Stimulated activated CD4-positive, alpha-beta T cell treated with anti-CD3 and anti-CD28 coated beads, Interleukin-1b, Interleukin-23, amount 100 ng/mL, for 4 hours (primary cell): ENCODE measurements around the gene TOGARAM2.
A peak's percentile ranks its signal among the peaks of the same experiment; 100 is the strongest.

Experiments
- DNase-seq, 2 donors: peaks; one replicate each; pipeline ENCODE4 v3.0.0-alpha.2; 2020; ENCODE audit warnings: low read depth in 2 of 2

TOGARAM2 gene

GRCh38 chr2:28981016-28981441 lies at the start of gene TOGARAM2:
Gene TOGARAM2 (plus strand): TSS chr2:28981298. CDS start chr2:28994835, 13,537 bp downstream.
- no peak for DNase-seq

DNA sequence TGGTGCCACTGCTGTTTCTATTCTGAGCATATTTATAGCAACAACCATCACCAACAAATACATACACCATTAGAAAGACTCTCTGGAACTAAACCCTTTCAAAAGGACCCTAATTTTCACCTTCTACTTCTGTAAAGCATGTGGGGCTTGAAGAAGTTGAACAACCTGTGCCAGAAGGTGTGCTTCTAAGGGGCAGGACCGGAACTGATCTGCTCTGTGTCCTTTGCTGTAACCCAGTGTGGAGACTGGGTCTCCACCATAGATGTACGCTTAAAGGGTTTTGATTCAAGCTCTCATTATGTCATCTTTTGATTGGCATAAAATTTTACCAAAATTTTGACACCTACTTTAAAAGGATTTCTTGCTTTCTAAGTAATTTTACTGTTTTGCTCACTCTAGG lies 46.3 kb upstream of the TOGARAM2 start:
- DNase-seq, result no peak

DNA sequence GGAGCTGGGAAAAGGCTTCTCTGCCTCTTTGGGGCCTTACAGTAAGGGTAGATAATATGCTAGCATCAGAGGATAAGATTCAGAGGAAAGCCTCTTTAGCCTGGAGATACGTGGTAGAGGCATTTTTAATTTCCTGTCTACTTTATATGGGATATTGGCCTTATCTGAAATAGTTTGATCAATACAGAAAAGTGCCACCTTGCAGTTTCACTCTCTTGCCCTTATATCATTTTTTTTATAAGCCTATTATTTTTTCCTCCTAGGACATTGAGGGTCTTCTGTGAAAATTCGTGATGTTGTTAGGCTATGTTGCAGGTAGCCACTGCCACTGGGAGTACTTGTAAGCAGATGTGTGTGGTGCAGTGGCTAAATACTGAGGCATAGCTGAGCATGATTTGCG lies 40.1 kb upstream of the TOGARAM2 start:
- no peak for DNase-seq

DNA sequence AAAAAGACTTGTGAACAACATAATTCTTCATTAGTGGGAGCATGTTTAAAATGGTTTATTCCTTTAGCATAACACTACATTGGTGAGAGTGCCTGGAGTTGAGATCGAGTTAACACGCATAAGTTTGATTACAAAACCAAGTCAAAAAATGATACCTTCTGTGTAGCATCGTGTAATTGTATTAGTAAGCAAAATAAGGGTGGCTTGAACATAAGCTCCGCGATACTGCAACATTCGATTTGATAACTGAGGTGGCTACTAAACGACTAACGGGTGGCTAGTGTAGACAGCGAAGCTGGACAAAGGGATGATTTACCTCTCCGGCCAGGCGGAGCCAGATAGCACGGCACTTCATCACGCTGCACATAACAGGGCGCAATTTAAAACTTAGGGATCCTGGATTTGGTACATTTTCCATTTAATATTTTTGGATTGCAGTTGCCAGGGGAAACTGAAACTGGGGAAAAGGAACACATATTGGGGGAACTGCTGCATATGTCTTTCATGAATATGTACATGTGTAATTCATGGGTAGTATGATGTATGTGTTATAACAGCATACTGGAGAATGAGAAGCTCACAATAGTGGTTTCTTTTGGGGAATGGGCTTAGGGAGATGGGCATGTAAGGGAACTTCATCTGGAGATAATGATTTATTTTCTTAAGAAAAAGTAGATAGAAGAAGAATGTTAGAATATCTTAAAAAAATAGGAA lies 36.4 kb upstream of the TOGARAM2 start:
- DNase-seq, result no peak

DNA sequence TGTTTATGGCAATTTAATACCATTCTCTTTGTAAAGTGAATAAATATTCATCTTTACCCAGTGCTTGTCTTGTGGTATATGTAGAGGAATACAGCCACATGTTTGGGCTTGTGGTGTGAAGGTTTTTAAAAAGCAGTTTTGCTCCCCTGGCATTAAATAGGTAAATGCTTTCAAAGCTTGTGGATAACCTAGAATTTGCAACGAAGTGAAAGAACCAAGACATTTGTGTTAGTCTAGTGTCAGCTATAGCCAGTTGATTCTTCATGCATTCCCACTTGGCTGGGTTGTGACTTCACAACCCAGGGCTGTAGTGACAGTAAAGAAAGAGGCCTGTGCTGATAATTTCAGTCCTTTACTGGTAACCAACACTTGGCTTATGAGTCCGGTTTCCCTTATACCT lies 32.9 kb upstream of the TOGARAM2 start:
- DNase-seq, result no peak

GRCh38 chr2:28949190-28949589 lies 31.9 kb upstream of the TOGARAM2 start:
- DNase-seq, result no peak

- no peak for DNase-seq
Observed at GRCh38 chr2:28949617-28950305, 31.3 kb upstream of the TOGARAM2 start.

- DNase-seq, result no peak
Observed at GRCh38 chr2:28950941-28951630, 30.0 kb upstream of the TOGARAM2 start.

DNA sequence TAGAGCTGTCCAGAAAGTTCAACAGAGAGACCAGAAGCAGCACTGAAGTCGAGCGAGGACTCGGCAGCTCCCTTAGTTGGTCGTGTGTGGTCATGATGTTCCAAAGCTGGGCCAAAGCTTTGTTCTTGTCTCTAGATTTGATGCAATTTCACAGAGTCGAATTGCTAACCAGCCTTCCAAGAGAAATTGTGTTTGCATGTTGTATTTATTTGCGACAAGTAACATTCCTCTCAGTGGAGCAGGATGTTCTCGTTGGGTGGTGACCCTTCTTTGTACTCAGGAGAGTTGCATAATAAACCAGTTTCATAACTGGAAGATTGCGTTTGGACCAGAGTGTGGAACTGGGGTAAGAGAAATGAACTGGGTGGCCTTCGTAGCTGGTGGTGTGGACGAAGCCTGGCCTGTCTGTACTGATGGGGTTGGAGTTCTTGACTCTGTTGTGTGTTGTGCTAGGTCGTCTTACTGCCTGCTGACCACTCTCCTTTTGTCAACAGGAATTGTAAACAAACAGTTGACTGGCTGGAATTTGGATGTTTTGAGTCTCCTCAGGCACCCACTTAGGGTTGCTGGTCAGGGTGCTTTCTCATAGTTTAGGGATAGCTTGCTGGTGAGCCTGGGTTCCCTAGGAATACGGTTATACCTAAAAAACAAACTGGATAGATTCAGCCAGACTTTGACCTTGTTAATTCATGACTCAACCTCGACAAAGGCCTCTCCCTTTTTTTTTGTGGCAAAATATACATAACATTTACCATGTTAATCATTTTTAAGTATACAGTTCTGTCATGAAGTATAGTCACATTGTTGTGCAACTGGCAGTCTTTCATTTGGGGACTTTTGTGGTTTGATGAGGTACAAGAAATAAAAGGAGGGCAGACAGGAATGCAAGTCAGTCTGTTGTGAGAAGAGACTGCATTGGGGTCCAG lies 28.9 kb upstream of the TOGARAM2 start:
- DNase-seq, result no peak

DNA sequence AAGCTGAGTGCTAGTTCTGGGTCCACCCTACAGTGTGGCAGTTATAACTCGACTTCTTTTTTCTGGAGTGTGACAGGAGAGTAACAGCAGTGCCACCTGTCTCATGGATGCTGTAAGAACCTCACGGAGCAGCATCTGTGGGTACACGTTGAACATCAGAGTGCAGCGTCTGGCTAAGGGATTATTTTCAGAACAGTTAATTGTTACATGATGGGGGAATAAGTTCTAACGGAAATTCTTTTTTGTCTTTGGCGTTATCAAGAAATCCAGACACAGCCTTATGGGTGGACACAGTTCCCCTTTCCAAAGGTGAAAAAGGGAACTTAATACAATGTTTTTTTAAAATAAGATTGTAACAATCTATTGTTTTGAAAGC lies 28.3 kb upstream of the TOGARAM2 start:
- no peak for DNase-seq

- no peak for DNase-seq
Observed at GRCh38 chr2:28955467-28955866, 25.6 kb upstream of the TOGARAM2 start.

DNA sequence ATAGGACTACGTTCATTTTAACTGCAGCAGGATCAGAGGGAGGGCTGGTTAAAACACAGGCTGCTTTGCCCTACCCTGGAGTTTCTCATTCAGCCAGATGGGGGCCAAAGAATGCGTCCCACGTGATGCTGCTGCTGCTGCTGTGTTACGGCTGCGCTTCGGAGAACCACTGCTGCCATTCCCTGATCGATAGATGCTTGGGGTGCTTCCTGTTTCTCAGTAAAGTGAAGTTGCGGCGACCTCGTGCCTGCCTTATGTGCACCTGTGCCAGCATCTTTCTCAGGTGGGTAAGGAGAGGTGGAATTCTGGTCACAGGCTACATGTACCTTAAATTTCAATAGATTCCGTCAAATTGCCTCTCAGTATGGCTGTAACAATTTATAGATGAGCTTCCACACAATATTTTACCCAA lies 24.7 kb upstream of the TOGARAM2 start:
- peak in 1 of 2 donors; percentile 29 for DNase-seq

GRCh38 chr2:28956890-28957289 lies 24.2 kb upstream of the TOGARAM2 start:
- no peak for DNase-seq

DNA sequence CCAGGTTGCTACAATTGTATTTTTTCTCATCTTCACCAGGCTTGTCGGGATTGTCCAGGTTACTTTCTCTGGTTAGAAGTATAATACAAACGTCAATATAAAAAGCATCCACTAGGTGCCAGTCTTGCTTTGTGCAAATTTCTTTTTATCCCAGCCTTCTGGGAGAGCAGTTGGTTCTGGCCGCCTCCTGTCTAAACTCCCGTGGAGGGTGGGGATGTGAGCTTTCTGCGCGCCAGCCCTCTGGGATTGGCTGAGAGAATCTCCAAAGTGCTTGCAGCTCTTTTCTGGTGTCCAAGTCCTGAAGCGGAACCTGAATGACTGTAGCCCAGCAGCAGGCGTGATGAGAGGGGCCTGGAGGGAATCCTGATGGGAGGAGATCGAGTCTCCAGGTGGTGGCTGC lies 22.4 kb upstream of the TOGARAM2 start:
- peak in 1 of 2 donors; percentile 36 for DNase-seq

- no peak for DNase-seq
Observed at GRCh38 chr2:28960401-28960800, 20.7 kb upstream of the TOGARAM2 start.

DNA sequence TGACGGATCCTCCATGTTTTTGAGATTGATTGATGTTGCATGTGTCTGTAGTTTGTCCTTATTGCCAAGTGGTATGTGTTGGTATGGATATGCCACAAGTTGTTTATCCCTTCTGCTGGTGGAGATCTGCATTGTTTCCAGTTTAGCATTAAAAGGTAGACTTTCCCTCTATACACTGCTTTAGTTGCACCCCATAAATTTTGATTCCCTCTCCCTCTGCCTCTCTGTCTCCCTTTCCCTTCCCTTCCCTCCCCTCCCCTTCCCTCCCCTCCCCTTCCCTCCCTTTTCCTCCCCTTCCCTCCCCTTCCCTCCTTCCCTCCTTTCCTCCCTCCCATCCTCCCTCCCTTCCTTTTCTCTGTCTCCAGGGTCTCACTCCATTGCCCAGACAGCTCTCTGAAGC lies 18.6 kb upstream of the TOGARAM2 start:
- no peak for DNase-seq

DNA sequence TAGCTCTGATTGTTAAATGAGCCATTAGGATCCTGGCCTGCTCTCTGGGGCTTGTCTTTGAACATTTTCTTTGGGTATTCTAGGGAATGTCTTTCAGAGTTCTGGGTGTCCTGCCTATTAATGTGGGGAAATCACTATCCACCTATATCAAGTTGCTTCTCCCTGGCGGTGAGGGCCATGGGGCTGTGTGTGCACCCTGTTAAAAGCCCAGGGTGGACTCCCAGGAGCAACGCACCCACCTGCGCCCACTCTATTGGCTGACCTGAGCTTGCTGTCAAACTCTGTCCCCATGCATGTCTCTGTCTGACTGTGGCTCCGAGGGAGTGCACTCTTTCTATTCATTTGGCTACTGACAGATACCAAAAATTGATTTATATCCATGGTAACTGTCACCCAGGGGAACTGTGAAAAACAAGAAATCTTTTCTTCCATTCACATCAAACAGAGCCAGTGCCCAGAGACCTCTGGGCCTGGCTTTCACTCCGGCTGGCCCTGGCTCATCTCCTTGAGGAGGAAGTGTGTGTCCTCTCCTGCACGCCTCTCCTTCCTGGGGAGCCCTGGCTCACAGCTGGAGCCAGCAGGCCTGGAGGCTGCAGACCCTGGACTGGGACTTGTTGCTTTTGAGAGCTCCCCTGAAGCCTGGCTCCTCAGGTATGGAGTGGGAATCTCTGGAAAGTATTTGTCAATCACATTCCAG lies 10.5 kb upstream of the TOGARAM2 start:
- no peak for DNase-seq

- DNase-seq, result no peak
Observed at GRCh38 chr2:28972778-28973335, 8.2 kb upstream of the TOGARAM2 start.

GRCh38 chr2:28974252-28974651 lies 6.8 kb upstream of the TOGARAM2 start:
- DNase-seq, result no peak

DNA sequence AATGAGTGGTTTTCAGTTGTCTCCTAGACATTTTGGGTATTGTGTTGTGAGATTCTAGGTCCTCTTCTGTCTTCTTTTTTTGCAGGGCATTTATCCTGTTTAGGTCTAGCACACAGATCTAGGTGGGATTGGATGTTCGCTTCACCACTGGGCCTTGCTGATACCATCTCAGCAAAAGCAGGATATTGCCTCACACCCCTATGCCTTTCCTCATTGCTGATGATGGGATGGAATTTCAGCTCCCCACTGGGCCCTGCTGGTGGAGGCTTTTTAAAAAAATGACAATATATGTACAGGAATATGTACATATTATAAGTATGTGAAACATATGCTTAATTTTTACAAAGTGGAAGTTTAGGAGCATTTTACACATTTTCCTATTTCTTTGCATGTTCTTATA lies 5.4 kb upstream of the TOGARAM2 start:
- DNase-seq, result no peak

DNA sequence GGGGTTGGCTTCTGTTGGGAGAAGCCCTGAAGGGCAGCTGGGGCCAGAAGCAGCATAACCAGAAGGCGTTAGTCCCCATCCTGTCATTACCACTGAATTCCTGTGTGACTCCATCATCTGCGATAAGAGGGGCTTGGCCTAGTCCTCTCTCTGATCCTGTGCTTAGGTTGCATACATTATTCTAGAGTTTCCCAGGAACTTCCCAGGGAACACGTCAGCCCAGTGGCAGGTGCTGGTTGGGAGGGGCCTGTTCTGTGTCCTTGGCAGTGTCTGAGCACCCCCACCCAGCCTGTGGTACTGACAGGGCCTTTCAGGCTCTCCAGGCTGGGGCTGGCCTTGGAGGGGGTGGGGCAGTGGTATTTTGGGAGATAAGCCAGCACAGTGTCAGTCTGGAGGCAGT lies 4.5 kb upstream of the TOGARAM2 start:
- DNase-seq, result no peak
